RWPE1 (cell line): ENCODE data around the gene LAMA3.

ENCODE experiments used
- CTCF ChIA-PET: fragments of 350-600 bp; sonication (Branson Sonifier 250); formaldehyde crosslinking; extraction: SDS; loops from one replicate; lab custom pipeline; 2021; lab: Yijun Ruan, JAX
- POLR2A ChIA-PET: fragments of 400-600 bp; formaldehyde crosslinking; extraction: SDS; loops from one replicate; lab custom pipeline; 2020; ENCODE audit warnings: antibody characterized with exemption; ENCODE audit not compliant: low non-redundant PET; lab: Yijun Ruan, JAX
- DNase-seq: peaks from one replicate; pipeline ENCODE4 v3.0.0; 2012; ENCODE audit warnings: low spot score
- H3K27ac ChIP-seq: fragments of 450-650 bp; 2 replicates; pipeline ENCODE4 v1.5.1; 2017
- CTCF ChIP-seq: fragments of 450-650 bp; conservative IDR thresholded peaks from 2 replicates; pipeline ENCODE4 v1.5.1; 2017; ENCODE audit warnings: low read depth, mild to moderate bottlenecking

The LAMA3 gene

GRCh38 chr18:23903971-23904370 is 214.7 kb downstream of the LAMA3 start:
- TF ChIP-seq CTCF, result no peak
- CTCF ChIA-PET, result no interaction called here
- POLR2A ChIA-PET, result no interaction called here
- no peak overlapping the region for H3K27ac ChIP-seq
- DNase-seq, result no peak

GRCh38 chr18:23906658-23907057 is 217.4 kb downstream of the LAMA3 start:
- DNase-seq, result no peak
- TF ChIP-seq CTCF, result no peak
- POLR2A ChIA-PET, result no interaction called here
- no peak overlapping the region for H3K27ac ChIP-seq
- CTCF ChIA-PET, result no interaction called here

- TF ChIP-seq CTCF, result no peak
- DNase-seq, result no peak
- H3K27ac ChIP-seq, result no peak overlapping the region
- ChIA-PET CTCF (no interaction called here), POLR2A (no interaction called here)
These were observed 219.6 kb downstream of the LAMA3 start for GRCh38 chr18:23908827-23909226.

- POLR2A ChIA-PET, result no interaction called here
- H3K27ac ChIP-seq, result no peak overlapping the region
- no peak for TF ChIP-seq CTCF
- no peak for DNase-seq
- CTCF ChIA-PET, result interaction anchor here (1.0 kb wide), 1 partner anchor 8 kb away, joined by 3 read pairs; no protein-coding TSS in a partner anchor
These were observed 220.8 kb downstream of the LAMA3 start for GRCh38 chr18:23910032-23910431.

GRCh38 chr18:23912356-23912755 is 223.1 kb downstream of the LAMA3 start:
- no peak for DNase-seq
- no peak overlapping the region for H3K27ac ChIP-seq
- ChIA-PET POLR2A (no interaction called here), CTCF (no interaction called here)
- TF ChIP-seq CTCF, result no peak

GRCh38 chr18:23916338-23916737 is 227.1 kb downstream of the LAMA3 start:
- no peak for TF ChIP-seq CTCF
- no peak overlapping the region for H3K27ac ChIP-seq
- CTCF ChIA-PET, result no interaction called here
- DNase-seq, result no peak
- POLR2A ChIA-PET, result no interaction called here
